Progenitor cell of endocrine pancreas (in vitro differentiated cells): Measurements from ENCODE around the gene ELP5. TPM values are rescaled to one million over a fixed set of nuclear protein-coding genes. Genes with fewer than 3 reads are reported as not detected.

ENCODE experiments used
- DNase-seq: peaks from one replicate; pipeline ENCODE4 v3.0.0; 2021; ENCODE audit warnings: low spot score; ENCODE audit not compliant: unreplicated experiment
- H3K27ac Mint-ChIP-seq: 2 replicates; pipeline ENCODE4 v1.8.0; 2021; ENCODE audit warnings: mild to moderate bottlenecking, moderate library complexity, mixed read lengths
- H3K27me3 Mint-ChIP-seq: 2 replicates; pipeline ENCODE4 v1.8.0; 2021; ENCODE audit warnings: mixed read lengths
- H3K36me3 Mint-ChIP-seq: 2 replicates; pipeline ENCODE4 v1.8.0; 2022; ENCODE audit warnings: mixed read lengths; ENCODE audit not compliant: insufficient read depth
- H3K4me1 Mint-ChIP-seq: 2 replicates; pipeline ENCODE4 v1.8.0; 2021; ENCODE audit warnings: low read depth, mixed read lengths
- H3K4me3 Mint-ChIP-seq: 2 replicates; pipeline ENCODE4 v1.8.0; 2021; ENCODE audit warnings: low read depth, mild to moderate bottlenecking, moderate library complexity, mixed read lengths
- H3K9me3 Mint-ChIP-seq: 2 replicates; pipeline ENCODE4 v1.8.0; 2021; ENCODE audit warnings: low read depth, mixed read lengths
- total RNA-seq: library from RNA; stranded (reverse); gene quantifications from 2 replicates; pipeline ENCODE4 v1.2.1, GENCODE V29; 2021
- TF ChIP-seq, protein P1 (sequence below): fragments of 200-600 bp; sonication (generic); IDR thresholded peaks from one replicate; pipeline ENCODE4 v1.5.0; 2021; ENCODE audit warnings: antibody characterized with exemption, mild to moderate bottlenecking; ENCODE audit not compliant: unreplicated experiment

Gene ELP5
- total RNA-seq, 1 donor from 2014 or later, result 45.0 TPM

DNA sequence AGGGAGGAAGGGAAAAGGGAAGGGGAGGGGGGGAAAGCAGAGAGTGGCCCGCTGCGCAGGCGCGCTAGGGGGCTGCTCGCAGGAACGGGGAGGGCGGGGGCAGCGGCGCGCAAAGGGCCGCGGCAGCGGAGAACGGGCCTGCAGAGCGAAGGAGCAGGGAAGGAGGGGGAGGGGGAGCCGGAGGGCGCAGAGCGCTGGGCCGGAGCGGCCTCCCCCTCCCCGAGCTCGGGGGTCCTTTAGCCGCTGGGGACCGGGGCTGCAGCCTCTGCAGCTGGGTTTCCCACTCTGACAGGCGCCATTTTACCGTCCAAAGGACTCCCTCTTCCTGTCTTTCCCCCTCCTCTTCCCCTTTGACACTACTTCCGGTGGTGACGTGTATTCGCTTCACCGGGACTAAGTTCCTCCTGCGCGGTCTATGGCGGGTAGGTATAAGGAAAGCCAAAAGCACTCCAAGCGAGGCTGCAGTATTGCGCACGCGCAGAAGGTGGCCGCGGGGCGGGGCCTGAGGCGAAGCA, 297 bp upstream of the ELP5 start, which contains the start of gene CTDNEP1:
Gene CTDNEP1, minus strand, starts transcription at position 74 of the 515 bp plus-strand sequence. CDS start 438 bp downstream, outside the sequence.
- no peaks in the 10 kb centered on the region for H3K9me3 Mint-ChIP-seq
- no peaks in the 10 kb centered on the region for H3K27me3 Mint-ChIP-seq
- H3K36me3 Mint-ChIP-seq, result peaks cover 8% of the 10 kb centered on the region
- DNase-seq, result peak; percentile 65
- TF ChIP-seq, protein P1, sequence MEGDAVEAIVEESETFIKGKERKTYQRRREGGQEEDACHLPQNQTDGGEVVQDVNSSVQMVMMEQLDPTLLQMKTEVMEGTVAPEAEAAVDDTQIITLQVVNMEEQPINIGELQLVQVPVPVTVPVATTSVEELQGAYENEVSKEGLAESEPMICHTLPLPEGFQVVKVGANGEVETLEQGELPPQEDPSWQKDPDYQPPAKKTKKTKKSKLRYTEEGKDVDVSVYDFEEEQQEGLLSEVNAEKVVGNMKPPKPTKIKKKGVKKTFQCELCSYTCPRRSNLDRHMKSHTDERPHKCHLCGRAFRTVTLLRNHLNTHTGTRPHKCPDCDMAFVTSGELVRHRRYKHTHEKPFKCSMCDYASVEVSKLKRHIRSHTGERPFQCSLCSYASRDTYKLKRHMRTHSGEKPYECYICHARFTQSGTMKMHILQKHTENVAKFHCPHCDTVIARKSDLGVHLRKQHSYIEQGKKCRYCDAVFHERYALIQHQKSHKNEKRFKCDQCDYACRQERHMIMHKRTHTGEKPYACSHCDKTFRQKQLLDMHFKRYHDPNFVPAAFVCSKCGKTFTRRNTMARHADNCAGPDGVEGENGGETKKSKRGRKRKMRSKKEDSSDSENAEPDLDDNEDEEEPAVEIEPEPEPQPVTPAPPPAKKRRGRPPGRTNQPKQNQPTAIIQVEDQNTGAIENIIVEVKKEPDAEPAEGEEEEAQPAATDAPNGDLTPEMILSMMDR, result no peak
- H3K27ac Mint-ChIP-seq, result peak within 1 kb of the TSS; percentile 100
- H3K4me1 Mint-ChIP-seq, result peaks cover 25% of the 10 kb centered on the region
- peak within 1 kb of the TSS; percentile 97 for H3K4me3 Mint-ChIP-seq

DNA sequence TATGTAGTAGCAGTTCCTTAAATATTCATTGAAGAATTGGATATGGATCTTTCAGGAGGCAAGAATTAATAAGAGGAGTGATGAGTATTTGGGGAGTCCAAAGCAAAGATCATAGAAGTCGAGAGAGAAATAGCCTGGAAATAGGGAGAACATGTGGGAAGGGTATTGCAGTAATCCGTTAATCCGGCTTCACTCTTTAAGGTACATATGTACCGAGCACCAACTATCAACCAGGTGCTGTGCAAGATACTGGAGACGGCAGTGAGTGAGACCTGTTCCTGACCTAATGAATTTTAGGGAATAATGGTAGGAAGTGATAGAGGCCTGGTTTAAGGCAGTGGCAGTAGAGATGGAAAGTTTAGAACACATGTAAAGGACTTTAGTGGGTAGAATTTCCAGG, 1.1 kb downstream of the ELP5 start:
- TF ChIP-seq, protein P1, result no peak
- Mint-ChIP-seq H3K9me3 (no peaks in the 10 kb centered on the region), H3K27me3 (no peaks in the 10 kb centered on the region), H3K4me1 (peaks cover 25% of the 10 kb centered on the region), H3K4me3 (peak overlapping the region; percentile 97), H3K27ac (peak overlapping the region; percentile 100), H3K36me3 (peaks cover 9% of the 10 kb centered on the region)
- DNase-seq, result no peak

DNA sequence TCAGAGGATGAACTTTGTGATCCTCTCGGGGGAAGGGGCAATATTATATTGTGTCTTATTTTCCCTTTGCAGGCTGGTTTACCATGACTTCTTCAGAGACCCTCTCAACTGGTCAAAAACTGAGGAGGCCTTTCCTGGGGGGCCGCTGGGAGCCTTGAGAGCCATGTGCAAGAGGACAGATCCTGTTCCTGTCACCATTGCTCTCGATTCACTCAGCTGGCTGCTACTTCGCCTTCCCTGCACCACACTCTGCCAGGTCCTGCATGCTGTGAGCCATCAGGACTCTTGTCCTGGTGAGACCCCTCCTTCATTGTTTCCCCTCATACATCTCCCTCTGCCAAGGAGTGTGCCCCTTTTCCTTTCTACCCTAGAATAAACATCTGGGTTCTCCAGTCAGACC, 2.5 kb downstream of the ELP5 start:
- TF ChIP-seq, protein P1, result no peak
- Mint-ChIP-seq H3K4me1 (peaks cover 32% of the 10 kb centered on the region), H3K36me3 (peaks cover 13% of the 10 kb centered on the region), H3K4me3 (peak overlapping the region; percentile 50), H3K9me3 (no peaks in the 10 kb centered on the region), H3K27ac (no peak overlapping the region), H3K27me3 (no peaks in the 10 kb centered on the region)
- no peak for DNase-seq

DNA sequence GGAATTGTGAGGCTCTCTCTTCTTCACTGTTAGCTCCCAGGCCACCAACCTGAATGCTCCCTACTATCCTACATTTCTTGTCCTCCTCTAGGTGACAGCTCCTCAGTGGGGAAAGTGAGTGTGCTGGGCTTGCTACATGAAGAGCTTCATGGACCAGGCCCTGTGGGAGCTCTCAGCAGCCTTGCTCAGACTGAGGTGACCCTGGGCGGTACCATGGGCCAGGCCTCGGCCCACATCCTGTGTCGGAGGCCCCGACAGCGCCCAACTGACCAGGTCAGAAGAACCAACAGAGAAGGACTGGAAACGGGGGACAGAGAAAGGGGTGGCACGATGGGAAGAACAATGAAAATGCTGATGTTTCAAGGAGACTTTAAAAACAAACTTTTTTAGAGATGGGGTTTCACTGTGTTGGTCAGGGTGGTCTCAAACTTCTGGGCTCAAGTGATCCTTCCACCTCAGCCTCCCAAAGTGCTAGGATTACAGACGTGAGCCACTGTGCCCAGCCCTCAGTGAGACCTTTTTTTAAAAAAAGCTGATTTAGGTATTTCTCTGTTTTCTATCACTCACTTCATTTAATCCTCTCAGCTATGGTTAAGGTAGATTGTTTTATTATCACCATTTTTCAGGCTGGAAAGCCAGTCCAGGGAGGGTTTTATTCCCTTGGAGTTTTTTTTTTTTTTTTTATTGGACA, 4.9 kb downstream of the ELP5 start:
- Mint-ChIP-seq H3K27ac (peak overlapping the region; percentile 78), H3K4me1 (peaks cover 30% of the 10 kb centered on the region), H3K4me3 (no peak overlapping the region), H3K27me3 (no peaks in the 10 kb centered on the region), H3K36me3 (peaks cover 13% of the 10 kb centered on the region), H3K9me3 (no peaks in the 10 kb centered on the region)
- TF ChIP-seq, protein P1, result no peak
- no peak for DNase-seq

DNA sequence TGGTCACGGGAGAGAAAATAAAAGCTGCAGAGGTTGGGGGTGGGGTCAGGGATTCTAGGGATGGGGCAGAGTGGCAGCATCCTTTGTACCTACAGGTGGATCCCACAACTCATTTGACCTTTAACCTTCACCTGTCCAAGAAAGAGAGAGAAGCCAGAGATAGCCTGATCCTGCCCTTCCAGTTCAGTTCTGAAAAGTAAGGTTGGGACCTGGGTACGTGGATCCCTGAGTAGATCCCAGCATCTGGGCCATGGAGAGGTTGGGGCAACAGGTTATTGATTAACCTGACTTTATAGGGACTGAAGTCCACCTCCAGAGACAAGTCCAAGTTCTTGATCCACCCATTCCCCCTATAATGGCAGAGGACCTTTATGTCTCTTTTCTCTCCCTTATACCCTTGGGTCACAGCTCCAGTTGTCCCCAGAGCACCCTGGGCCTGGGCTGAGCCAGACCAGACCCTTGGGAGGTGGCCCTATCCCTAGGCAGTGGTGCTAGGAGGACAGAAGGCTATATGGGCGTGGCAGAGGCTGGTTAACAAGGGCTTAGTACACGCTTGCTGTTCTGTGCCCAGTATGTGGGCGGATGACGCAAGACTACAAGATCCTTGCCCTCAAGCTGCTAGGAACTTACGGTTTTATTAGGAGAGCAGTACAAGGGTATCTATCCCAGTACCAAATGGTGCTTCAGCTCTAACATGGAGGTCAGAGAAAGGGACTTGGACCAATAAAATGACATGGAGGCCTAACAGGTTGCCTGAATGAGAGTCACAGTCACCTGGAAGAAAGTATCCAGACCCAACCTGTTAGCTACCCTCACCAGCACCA, 6.9 kb downstream of the ELP5 start:
- TF ChIP-seq, protein P1, result no peak
- Mint-ChIP-seq H3K27ac (peak overlapping the region; percentile 89), H3K9me3 (no peaks in the 10 kb centered on the region), H3K36me3 (peaks cover 11% of the 10 kb centered on the region), H3K4me1 (peaks cover 33% of the 10 kb centered on the region), H3K4me3 (peak overlapping the region; percentile 41), H3K27me3 (no peaks in the 10 kb centered on the region)
- DNase-seq, result no peak
